Activated T-cell treated with anti-CD3 and anti-CD28 coated beads for 4 hours (primary cell): Measurements from ENCODE around the gene TEKT1.

Experiments
- DNase-seq: peaks from one replicate; pipeline ENCODE4 v3.0.0-alpha.2; 2020

Gene TEKT1

DNA sequence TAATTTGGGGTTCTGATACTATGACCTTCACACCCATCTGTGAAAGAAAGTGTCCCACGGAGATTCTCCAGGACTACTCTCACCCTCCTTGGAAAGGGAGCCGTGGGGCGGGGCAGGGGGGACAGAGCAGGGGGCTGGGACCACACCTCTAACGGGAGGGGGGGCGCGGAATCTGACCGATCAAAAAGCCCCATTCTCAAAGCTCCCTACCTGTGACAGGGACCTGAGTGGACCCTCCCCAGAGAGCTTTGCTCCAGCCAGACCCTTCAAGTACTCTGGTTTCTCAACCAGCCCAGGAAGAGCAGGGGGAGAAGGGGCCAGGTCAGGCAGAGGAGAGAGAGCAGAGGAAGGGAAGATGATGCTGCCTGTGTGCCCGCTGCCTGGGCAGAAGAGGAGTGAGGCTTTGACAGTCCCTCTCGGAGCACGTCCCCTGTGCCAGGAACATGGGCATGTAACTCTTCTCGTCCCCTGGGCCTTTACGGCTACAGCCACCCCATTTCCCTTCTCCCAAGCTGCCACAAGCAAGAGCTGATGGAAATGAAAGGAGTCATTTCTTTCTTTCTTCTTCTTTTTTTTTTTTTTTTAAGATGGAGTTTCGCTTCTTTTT lies 75.0 kb downstream of the TEKT1 start:
- no peak for DNase-seq

DNA sequence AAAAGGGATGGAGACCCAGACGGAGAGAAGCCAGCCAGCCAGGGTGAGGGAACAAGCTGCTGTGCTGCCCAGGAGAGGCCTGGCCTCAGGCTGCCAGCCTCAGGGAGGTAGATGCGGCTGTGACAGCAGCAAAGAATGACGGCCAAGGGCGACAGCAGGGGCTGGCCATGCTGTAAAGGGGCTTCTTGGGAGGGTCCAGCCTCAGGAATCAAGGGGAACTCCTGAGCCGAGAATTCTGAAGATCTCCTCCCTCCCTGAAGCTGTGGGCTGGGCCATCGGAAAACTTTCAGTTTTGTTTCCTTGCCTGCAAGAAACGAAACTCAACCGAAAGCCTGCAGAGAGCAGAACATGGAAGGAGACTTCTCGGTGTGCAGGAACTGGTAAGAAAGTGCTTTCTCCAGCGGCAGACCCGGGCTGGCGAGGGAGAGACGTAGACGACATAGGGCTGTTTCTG lies 75.8 kb downstream of the TEKT1 start, which contains the start of gene XAF1:
Gene XAF1 (plus strand): TSS at position 316 of the 454 bp plus-strand sequence. CDS start 33 bp downstream, at position 349.
- DNase-seq = peak; percentile 51

GRCh38 chr17:6755281-6755680 lies 76.2 kb downstream of the TEKT1 start:
- no peak for DNase-seq

GRCh38 chr17:6753546-6753945 lies 78.0 kb downstream of the TEKT1 start:
- no peak for DNase-seq

- DNase-seq = peak; percentile 46
Measured at GRCh38 chr17:6753006-6753445, 78.5 kb downstream of the TEKT1 start.

DNA sequence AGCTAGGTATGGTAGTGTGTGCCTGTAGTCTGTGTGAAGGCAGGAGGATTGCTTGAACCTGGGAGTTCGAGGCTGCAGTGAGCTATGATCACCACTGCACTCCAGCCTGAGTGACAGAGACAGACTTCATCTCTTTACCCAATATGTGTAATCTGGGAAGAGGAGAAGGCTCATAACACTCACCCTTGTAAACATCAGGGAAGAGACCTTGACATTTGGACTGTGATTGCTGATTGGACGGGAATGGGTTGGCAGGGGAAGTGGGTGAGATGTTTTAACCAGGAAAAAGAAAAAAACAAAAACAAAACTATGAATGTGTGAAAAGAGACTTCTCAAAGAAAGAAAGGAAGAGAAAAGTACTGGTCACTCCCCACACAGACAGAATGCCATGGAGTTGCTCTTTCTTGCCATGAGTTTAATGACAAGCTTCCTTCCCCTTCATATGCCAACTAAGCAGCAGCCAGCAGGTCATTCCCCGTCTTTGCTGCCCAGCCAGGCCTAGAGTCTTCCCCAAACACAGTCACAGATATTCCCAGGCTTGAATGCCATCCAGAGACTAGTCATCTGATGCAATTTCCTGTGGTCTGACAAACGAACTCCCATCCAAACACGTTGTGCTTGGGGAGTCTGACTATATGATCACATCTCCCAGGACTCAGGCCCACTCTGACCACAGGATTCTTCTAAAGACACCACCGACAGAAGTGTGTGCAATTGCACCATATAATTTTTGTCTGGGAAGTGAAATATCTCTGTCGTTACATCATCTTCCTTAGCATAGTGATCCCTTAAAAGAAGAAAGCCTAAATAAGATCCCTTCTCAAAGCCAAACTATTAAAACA lies 79.2 kb downstream of the TEKT1 start:
- no peak for DNase-seq

GRCh38 chr17:6749519-6749918 lies 82.0 kb downstream of the TEKT1 start:
- DNase-seq = no peak

GRCh38 chr17:6748617-6749016 lies 82.9 kb downstream of the TEKT1 start:
- DNase-seq = no peak
